Upper lobe of right lung (tissue), 1 donor: ENCODE results near the gene CCNQ. TPM values are rescaled to one million over a fixed set of nuclear protein-coding genes. Genes with fewer than 3 reads are reported as not detected.
A peak's percentile ranks its signal among the peaks of the same experiment; 100 is the strongest.

Experiments used
- ATAC-seq: fragments of 200-7000 bp; cut with Tn5 transposase; one replicate; pipeline ENCODE4 v1.9.1; 2020; ENCODE audit warnings: mild to moderate bottlenecking, moderate library complexity
- DNase-seq: peaks from one replicate; pipeline ENCODE4 v3.0.0-alpha.2; 2020
- H3K27ac ChIP-seq: fragments of 200-600 bp; one replicate; pipeline ENCODE4 v1.8.0; 2022
- H3K27me3 ChIP-seq: fragments of 200-600 bp; one replicate; pipeline ENCODE4 v1.8.0; 2022; ENCODE audit warnings: mild to moderate bottlenecking
- H3K36me3 ChIP-seq: fragments of 200-600 bp; one replicate; pipeline ENCODE4 v1.8.0; 2022
- H3K4me1 ChIP-seq: fragments of 200-600 bp; one replicate; pipeline ENCODE4 v1.8.0; 2022
- H3K4me3 ChIP-seq: fragments of 200-600 bp; one replicate; pipeline ENCODE4 v1.8.0; 2022; ENCODE audit warnings: mild to moderate bottlenecking
- H3K9me3 ChIP-seq: fragments of 200-600 bp; one replicate; pipeline ENCODE4 v1.8.0; 2022
- CTCF ChIP-seq: fragments of 200-600 bp; IDR thresholded peaks from one replicate; pipeline ENCODE4 v1.8.0; 2022; ENCODE audit warnings: antibody characterized with exemption
- intact Hi-C: fragments of 100-400 bp; cut with DNase I; formaldehyde crosslinking; loops from one replicate; pipeline ENCODE4 v1.11.0; 2022
- total RNA-seq: library from RNA; stranded (reverse); fragmentation: NEBNext Ultra II Directional; extraction: Animal tissue kit (Norgen Biotek cat#: 25700); gene quantifications from one replicate; pipeline ENCODE4 v1.2.1, GENCODE V29; 2021
- donor health status: DM: no; HTN: yes; CAD: no; lungs with severe emphysema.

CCNQ gene
- total RNA-seq, 1 donor from 2014 or later = 18.9 TPM

DNA sequence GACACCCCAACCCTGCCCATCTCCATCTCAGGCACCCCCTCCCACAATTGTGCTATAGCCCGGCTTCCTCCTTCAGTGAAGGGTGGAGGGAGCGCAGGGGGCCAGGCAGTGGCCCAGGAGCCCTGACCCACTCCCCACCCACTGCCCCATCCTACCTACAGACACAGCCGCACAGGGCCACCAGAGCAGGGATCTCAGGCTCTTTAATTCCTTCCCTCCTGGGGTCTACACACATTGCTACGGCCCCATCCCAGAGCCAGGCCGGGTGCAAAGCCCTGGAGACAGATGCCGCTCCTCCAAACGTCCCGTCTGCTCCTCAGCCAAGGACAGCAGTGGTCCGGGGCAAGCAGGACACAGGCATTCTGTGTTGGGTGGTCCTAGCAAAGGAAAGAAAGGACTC is 35.3 kb upstream of the CCNQ start:
- no peak for ATAC-seq
- intact Hi-C loops = no loop called here
- no peak for TF ChIP-seq CTCF
- no peak overlapping the region for H3K4me3 ChIP-seq
- H3K27me3 ChIP-seq = no peaks in the 10 kb centered on the region
- H3K36me3 ChIP-seq = no peaks in the 10 kb centered on the region
- H3K27ac ChIP-seq = no peak overlapping the region
- DNase-seq = no peak
- H3K9me3 ChIP-seq = no peaks in the 10 kb centered on the region
- H3K4me1 ChIP-seq = no peaks in the 10 kb centered on the region

- Histone ChIP-seq H3K27ac (no peak overlapping the region), H3K4me3 (no peak overlapping the region), H3K27me3 (no peaks in the 10 kb centered on the region), H3K36me3 (no peaks in the 10 kb centered on the region), H3K4me1 (no peaks in the 10 kb centered on the region), H3K9me3 (no peaks in the 10 kb centered on the region)
- intact Hi-C loops = no loop called here
- ATAC-seq = no peak
- no peak for TF ChIP-seq CTCF
- DNase-seq = peak; percentile 39
Observed at GRCh38 chrX:153633607-153634180, 34.8 kb upstream of the CCNQ start.

DNA sequence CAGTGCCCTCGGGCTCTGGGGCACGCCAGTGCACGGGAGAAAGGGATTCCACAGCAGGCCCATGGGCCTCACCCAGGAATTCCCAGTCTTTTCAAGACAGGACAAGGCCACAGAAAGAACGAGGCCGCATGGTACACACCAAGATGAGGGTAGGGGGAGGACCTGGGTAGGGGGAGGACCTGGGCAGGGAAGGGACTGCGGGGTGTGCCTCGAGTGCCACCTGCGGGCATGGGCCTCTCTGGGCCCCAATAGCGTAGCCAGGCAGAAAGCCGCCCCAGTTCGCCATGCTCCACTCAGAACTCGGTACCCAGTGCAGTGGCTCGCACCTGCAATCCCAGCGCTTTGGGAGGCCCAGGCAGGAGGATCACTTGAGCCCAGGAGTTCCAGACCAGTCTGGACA is 34.1 kb upstream of the CCNQ start:
- Histone ChIP-seq H3K27ac (no peak overlapping the region), H3K27me3 (no peaks in the 10 kb centered on the region), H3K9me3 (no peaks in the 10 kb centered on the region), H3K4me1 (no peaks in the 10 kb centered on the region), H3K4me3 (no peak overlapping the region), H3K36me3 (no peaks in the 10 kb centered on the region)
- ATAC-seq (no peak), DNase-seq (no peak)
- intact Hi-C loops = no loop called here
- no peak for TF ChIP-seq CTCF

GRCh38 chrX:153632595-153632946 is 33.6 kb upstream of the CCNQ start:
- intact Hi-C loops = no loop called here
- H3K27ac ChIP-seq = no peak overlapping the region
- no peaks in the 10 kb centered on the region for H3K27me3 ChIP-seq

DNA sequence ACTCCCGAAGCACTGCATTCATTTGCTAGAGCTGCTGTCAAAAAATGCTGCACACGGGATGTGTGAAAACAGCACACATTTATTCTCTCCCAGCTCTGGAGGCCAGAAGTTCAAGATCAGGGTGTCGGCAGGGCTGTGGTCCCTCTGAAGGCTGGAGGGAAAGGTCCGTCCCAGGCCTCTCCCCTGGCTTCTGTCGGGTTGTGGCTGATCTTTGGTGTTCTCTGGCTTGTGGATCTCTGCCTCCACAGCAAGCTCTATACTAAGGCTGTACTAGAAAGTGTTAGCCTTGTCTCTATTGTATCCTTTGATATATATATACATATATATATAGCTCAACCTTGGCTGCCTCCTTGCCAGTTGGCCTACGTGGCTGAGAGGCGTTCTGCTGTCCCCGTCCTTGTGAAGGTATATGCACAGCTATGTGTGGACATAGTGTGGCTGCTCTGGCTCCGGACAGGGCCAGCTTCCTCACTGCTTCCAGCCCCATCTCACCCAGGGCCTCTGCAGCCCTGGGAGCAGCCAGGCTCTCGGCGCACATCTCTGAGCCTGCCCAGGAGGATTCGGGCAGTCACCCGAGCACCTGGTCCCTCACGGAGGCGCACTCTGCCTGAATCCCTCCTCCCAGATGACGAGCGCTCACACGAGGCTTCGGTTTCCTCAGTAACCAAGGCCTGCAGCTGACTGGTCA is 33.1 kb upstream of the CCNQ start:
- no peak for ATAC-seq

More at GRCh38 chrX:153632595-153632946, 33.6 kb upstream of the CCNQ start:
- no peak for TF ChIP-seq CTCF
- DNase-seq (no peak), ATAC-seq (no peak)
- no peaks in the 10 kb centered on the region for H3K9me3 ChIP-seq
- no peak overlapping the region for H3K4me3 ChIP-seq
- no peaks in the 10 kb centered on the region for H3K4me1 ChIP-seq
- H3K36me3 ChIP-seq = no peaks in the 10 kb centered on the region

More for the DNA sequence above, 33.1 kb upstream of the CCNQ start:
- no peak overlapping the region for H3K4me3 ChIP-seq
- no peak for TF ChIP-seq CTCF
- H3K4me1 ChIP-seq = no peaks in the 10 kb centered on the region
- intact Hi-C loops = no loop called here
- H3K27ac ChIP-seq = no peak overlapping the region
- no peak for DNase-seq
- H3K27me3 ChIP-seq = no peaks in the 10 kb centered on the region
- no peaks in the 10 kb centered on the region for H3K36me3 ChIP-seq
- H3K9me3 ChIP-seq = no peaks in the 10 kb centered on the region
